ENCODE measurements around the gene DNAH5.
"Not testable (repeated sequence)": the region's sequence is repeated elsewhere in the genome, so short reads cannot be mapped to it uniquely, and the experiment has no call there.

DNAH5 gene, protein sequence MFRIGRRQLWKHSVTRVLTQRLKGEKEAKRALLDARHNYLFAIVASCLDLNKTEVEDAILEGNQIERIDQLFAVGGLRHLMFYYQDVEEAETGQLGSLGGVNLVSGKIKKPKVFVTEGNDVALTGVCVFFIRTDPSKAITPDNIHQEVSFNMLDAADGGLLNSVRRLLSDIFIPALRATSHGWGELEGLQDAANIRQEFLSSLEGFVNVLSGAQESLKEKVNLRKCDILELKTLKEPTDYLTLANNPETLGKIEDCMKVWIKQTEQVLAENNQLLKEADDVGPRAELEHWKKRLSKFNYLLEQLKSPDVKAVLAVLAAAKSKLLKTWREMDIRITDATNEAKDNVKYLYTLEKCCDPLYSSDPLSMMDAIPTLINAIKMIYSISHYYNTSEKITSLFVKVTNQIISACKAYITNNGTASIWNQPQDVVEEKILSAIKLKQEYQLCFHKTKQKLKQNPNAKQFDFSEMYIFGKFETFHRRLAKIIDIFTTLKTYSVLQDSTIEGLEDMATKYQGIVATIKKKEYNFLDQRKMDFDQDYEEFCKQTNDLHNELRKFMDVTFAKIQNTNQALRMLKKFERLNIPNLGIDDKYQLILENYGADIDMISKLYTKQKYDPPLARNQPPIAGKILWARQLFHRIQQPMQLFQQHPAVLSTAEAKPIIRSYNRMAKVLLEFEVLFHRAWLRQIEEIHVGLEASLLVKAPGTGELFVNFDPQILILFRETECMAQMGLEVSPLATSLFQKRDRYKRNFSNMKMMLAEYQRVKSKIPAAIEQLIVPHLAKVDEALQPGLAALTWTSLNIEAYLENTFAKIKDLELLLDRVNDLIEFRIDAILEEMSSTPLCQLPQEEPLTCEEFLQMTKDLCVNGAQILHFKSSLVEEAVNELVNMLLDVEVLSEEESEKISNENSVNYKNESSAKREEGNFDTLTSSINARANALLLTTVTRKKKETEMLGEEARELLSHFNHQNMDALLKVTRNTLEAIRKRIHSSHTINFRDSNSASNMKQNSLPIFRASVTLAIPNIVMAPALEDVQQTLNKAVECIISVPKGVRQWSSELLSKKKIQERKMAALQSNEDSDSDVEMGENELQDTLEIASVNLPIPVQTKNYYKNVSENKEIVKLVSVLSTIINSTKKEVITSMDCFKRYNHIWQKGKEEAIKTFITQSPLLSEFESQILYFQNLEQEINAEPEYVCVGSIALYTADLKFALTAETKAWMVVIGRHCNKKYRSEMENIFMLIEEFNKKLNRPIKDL (N-terminal part only)

DNA sequence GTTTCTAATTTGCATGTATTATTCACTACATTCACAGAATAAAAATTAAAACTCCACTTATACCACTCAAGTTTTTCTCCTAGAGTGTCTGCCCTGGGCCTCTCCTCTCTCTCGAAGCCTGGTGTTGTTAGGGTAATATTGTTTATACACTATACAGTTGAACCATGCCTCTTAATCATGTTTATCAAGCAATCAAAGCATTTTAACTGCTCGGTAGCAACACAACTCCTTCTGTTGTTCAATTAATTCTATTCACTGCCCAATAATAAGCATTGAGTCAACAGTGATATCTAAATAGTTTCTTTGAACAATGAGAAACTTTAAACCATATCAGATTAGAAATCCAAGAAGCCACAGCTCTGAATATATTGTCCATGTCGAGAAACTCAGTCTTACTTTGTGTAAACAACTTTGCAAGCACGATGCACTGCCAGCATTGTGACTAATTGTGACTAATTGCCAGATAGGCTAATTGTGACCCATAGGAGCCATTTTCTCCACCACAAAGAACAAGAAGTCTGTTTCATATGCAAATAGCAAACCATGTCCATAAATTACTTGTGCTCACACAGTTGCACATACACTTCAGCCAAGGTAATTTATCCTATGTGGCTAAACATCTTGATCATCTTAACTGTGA lies at the start of gene DNAH5:
DNAH5 (minus strand) TSS at position 129 of the 640 bp plus-strand sequence. CDS start 250 bp downstream, outside the sequence.
- no peak for DNase-seq (ENCODE audit: low read depth)

DNA sequence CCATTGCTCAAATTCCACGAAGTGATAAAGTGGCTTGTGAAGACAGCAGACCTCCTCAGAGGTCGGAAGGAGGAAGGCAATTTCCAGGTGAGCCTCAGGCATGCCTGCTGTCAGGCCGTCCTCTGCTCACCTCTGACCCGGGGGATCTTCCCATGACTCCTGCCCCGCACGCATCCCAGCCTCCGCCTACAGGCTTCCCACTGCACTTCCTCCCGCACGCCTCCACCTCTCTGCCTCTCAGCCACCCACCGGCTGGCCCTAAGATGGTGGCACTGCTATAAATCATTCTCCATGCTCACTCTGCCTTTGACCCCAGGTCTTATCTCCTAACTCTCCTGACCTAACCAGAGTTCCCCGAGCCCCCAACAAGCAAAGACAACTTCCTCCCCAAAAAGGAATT lies 49.4 kb upstream of the DNAH5 start:
- no peak for DNase-seq (ENCODE audit: low read depth)

DNA sequence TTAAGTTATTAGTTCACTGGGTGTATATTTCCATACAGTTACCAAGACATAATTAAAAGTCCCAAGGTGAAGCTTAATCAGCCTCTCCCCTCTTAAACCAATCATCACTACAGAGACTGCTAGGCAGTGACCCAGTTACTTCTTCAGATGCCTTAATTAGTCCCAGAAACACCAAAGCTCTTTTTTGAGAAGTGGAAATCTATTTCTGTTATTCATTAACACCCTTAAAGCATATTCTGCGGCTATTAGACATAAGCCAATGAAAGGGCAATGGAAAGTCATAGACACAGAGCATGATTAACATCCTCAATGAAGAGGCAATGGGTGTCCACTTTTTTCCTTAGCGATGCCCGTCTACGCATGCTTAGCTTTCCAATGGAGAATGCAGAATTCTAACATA lies 48.3 kb upstream of the DNAH5 start:
- no peak for DNase-seq (ENCODE audit: low read depth)

DNA sequence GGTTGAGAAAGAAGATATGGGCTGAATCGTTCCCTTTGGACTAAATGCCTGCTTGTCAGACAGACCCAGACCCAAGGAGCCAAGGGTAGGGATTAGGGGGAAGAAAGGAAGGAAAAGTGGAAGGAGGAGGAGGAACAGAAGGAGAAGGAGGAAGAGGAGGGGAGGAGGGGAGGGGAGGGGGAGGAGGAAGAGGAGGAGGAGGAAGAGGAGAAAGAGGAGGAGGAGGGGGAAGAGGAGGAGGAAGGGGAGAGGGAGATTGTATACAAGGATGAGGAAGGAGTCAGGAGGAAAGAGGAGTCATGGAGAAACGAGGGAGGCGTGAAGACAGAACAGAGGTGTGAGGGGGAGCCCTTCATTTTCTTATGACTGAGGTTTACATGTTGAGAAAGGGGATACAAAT lies 46.9 kb upstream of the DNAH5 start:
- no peak for DNase-seq (ENCODE audit: low read depth)

DNA sequence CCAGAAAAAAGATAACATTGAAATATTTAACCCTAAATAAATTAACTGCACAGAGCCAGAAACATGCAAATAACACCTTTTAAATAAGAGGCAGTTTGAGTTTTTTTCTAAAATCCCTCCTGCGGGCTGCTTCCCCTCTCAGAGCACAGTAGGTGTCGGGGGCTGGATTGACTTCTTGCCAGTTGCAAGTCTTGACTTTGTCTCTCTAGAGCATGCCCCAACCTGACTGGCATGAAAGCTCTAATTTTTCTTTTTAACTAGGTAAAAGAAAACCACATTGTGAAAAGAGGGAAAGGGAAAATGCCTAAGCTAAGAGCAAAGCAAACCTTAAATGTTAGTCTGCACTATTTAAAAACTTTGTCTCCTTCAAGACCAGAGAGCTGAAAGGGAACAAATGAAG lies 46.4 kb upstream of the DNAH5 start:
- DNase-seq (ENCODE audit: low read depth) = no peak

DNA sequence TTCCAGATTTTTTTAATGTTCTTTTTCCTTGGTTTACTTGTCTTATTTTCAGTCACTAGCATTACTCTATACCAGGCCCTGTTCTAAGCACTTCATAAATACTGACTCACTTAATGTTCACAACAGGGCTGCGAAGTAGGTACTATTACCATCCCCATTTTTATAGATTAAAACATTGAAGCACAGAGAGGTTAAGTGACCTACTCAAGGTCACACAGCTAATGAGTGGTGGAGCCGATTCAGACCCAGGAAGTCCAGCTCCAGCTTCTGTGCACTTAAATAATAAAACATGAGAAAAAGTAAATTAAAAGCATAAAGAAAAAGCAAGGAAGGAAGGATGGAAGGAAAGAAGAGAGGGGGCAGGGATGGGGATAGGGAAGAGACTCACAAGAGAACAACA lies 45.3 kb upstream of the DNAH5 start:
- DNase-seq (ENCODE audit: low read depth) = no peak

DNA sequence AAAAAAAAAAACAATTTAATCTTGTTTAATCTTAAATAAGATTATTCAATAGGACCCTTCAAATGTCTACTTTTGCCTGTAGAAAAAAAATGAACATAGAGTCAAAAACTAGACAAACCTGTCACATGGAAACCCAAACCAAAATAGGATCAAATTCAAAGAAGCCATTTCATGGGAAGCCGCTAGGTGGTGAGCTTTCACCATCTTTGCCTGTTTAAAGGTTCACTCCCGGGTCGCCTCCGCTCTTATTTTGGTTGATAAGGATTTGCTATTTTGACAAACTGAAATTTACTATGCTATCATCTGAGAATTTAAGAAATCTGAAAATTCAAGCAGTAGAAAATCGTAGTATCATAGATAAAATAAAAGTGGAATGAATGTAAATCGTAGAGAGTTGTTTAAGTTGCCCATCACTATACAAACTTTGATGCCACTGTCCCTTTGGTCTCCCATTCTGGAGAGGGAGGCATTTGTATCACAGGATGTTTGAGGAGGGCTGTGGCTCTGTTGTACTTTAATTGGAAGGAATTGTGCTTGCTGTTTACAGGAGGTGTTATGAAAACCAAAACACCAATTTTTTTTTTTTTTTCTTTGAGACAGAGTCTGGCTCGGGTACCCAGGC lies 43.5 kb upstream of the DNAH5 start:
- DNase-seq (ENCODE audit: low read depth) = no peak

DNA sequence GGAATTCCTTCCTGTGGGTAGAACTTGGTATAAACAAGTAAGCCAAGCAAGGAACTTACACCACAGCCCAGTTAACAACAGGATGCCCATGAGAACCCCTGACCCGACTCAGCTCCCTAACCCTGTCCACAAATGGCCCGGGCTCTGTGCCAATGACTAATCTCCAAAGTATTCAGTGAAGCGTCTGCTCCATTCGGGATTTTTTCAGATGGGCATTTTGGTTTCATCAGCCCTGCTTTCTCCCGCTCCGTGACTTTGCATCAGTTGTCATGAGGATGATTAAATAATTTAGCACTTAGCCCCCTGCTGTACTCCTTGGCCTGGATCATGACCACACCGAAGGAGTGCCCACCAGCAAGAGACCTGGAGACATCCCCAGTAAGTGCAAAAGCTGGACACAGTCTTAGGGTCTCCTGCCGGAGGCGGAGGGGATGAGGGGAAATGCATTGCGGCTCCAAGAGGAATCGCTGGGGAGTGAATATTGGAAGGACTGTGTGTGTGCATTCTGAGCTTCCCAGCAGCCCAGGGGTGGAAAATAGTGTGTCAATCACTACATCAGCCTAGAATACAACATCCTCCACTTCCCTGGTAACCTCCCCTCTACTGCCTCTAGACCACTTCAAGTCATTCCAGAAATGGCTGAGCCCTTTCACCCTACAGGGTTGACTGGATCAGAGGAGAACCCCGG lies 41.4 kb upstream of the DNAH5 start:
- no peak for DNase-seq (ENCODE audit: low read depth)

DNA sequence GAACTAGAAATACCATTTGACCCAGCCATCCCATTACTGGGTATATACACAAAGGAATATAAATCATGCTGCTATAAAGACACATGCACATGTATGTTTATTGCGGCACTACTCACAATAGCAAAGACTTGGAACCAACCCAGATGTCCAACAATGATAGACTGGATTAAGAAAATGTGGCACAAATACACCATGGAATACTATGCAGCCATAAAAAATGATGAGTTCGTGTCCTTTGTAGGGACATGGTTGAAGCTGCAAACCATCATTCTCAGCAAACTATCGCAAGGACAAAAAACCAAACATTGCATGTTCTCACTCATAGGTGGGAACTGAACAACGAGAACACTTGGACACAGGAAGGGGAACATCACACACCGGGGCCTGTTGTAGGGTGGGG lies 40.4 kb upstream of the DNAH5 start:
- DNase-seq (ENCODE audit: low read depth) = not testable (repeated sequence)

DNA sequence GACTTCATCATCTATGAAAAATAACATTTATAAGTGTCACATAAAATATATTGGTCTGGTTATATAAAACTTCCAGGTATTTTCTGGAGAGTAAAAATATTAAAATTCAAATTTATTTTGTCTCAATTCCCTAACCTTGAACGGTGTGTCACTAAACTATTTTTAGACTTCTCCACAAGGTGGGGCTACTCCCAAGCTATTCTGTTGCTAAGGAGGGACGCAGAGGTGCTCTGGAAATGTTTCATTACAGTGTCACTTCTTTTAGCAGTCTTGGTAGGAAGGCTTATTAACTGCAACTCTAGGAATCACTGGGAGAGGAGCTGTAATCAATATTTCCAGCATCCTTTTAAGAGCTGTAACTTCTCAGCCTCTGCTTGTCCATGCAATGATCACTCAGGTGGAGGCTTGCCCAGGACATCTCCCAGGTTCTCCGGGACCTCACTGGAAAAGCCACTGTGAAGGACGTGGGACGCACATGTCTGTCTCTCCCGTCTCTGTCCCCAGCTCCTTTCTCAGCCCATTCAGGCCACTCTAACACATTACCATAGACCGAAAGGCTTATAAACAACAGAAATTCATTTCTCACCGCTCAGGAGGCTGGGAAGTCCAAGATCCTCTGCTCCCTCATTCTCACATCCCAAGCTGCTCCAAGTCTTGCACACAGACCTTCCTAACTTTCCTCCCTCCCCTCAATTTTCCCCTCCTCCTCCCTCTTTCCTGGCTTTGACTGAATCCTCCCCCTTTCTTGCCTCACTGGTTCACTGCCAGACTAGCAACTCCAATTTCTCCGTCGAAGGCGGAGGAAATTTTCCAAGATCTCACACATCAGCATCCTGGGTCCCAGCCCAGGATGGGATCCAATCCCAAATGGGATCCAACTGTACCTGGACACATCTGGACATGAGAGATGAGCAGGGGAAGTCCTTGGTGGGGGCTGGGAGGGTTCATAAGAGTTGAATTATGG lies 32.7 kb upstream of the DNAH5 start:
- no peak for DNase-seq (ENCODE audit: low read depth)

DNA sequence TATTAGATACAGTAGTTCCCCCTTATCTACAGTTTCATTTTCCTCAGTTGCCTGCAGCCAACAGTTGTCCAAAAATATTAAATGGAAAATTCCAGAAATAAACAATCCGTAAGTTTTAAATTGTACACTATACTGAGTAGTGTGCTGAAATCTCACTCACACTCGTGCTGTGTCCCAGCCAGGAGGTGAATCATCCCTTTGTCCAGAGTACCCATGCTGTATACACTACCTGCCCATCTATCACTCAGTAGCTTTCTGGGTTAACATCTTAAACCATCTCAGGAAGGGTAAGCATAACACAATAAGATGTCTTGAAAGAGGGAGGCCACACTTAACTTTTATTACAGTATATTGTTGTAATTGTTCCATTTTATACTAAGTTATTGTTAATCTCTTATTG lies 31.7 kb upstream of the DNAH5 start:
- no peak for DNase-seq (ENCODE audit: low read depth)

DNA sequence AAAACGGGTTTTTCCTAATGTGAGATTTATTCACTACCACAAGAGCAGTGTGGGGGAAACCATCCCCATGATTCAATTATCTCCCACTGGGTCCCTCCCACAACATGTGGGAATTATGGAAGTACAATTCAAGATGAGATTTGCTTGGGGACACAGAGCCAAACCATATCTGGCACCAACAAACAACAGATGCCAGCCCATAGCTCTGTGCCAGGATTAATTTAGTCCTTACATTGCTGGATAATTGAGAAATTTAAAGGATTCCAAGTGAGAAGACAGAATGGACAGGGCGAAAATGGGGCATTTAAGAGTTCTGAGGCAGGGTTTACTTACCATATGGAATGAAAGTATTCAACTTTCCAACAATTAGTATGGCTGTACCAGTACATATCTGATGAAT lies 30.8 kb upstream of the DNAH5 start:
- no peak for DNase-seq (ENCODE audit: low read depth)

DNA sequence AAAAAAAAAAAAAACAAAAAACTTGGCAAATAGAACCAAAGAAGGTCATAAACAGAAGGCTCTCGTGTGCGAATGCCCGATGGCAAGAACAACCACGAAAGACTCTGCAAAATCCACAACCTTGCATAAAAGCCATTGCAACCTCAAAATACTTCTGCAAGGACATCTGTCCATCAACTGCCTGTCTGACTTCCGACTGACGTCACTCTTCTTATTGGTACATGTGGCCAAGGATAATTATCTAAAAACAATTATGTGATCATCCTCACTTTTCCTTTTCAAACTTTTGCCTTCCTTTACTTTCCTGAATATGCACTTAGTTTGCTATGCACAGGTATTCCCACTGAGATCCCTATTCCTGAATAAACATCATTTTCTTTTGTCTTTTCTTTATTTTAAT lies 29.2 kb upstream of the DNAH5 start:
- no peak for DNase-seq (ENCODE audit: low read depth)

DNA sequence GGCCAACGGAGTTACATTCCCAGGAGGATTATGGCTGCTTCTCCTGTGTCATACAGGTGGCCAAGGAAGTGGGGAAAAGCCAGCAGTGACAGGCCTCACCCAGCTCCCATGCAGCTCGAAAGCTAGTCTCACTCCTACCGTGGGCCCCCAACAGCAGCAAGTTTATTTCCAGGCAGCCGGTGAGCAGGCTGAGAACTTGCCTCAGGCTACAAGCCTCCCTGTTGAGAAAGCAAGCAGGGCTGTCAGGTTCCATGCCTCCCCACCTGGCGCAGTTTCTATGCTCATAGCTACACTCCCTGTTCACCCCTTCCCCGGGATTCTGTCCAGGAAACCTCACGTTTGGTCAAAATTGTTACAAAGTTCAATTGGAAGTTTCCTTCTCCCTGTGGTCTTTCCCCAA lies 27.5 kb upstream of the DNAH5 start:
- DNase-seq (ENCODE audit: low read depth) = no peak

DNA sequence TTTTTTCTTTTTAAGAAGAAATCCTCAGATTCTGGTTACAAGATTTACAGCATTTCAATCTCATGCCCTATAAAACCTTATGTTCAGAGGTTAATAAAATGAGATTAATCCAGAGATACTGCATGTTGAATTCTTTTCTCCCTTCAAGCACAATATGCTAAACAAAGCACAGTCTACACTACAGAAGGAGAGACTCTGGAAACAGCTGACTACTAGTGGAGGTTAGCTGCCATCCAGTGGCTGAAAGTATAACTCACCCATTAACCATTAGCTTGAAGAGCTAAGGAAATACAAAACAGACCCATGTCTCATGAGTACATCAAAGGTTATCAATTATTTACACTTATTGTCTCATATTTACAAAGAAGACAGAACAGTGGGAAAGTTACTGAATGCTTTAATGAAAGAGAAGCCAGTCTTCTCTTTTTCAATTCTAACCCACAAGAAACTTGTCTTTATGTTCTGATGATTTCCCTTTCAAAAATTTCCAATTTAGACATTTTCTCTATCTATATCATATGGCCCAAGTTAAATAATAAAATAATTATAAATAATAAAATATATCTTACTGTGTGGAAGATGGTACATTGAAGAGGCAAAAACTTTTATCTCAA lies 12.7 kb upstream of the DNAH5 start:
- no peak for DNase-seq (ENCODE audit: low read depth)

DNA sequence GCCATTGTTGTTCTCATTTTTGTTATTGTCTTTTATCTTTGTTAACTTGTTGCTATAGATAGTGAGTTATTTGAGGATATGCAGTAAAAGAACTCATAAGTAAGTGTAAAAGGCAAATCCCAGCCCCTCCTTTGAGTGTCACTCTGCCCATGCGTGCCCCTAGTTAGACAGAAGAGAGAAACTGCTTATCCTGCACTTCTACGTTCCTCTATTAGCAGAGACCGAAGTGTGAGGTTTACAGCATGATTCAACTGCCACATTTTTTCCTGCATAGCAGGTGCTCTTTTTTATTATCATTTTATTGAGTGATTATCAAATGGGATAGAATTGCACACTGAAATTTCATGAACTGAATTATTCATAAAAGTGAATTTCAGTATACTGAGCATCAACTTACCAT lies 12.0 kb upstream of the DNAH5 start:
- no peak for DNase-seq (ENCODE audit: low read depth)

DNA sequence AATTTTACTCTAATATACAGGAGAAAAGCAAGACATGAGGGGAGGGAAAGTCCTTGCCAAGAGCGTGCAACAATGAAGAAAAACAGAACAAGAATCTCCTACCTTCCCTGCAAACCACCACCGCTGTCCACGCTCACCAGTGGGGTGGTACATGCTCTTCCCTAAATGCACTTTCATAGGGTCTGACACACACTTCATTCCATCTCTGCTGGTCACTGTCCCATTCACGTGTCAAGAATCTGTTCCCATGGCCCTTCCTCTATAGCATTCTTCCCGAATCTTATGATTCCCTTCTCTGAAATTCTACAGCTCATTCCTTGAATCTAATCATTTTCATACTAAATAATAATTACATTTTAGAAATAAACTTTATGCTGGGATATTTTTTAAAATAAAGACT lies 11.4 kb upstream of the DNAH5 start:
- no peak for DNase-seq (ENCODE audit: low read depth)

DNA sequence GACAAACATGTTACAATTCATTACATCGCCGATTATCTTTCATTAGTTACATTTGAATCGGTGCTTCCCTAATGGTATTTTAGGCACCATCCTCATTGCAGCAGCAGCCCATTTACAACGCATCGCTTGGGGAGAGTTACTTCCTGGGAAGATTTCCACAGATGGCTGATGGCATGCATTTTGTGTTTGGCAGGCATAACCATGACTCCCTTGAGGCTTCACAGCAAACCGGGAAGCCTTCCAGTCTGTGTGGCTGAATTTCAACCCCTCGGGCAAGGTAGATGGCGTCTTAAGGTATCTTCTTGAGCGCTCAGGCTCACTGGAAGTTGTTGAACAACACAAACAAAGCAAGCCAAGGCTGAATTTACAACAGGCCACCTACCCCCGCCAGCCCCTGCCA lies 1.6 kb upstream of the DNAH5 start:
- DNase-seq (ENCODE audit: low read depth) = no peak

DNA sequence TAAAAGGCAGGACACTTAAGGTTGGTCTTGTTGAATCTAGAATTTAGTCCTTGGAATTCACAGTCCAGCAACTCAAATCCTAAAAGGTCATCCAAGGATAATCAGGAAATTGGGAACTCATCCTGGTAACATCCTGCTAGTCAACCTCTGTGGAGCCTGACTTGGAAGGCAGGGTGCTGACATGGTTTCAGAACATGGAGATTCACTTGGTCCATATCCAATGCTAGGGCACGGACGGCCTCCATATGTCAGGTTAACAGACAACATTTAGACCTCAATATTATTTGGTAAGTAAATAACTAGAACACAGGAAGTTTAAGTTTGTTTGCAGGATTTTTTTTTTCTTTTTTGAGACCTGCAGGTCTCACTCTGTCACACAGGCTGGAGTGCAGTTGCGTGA lies 783 bp upstream of the DNAH5 start:
- DNase-seq (ENCODE audit: low read depth) = no peak
